Stimulated activated CD4-positive, alpha-beta T cell treated with anti-CD3 and anti-CD28 coated beads, Interleukin-4, amount 100 ng/mL, for 24 hours (primary cell): ENCODE data around the gene PPM1L.

ENCODE experiments used
- DNase-seq: peaks from one replicate; pipeline ENCODE4 v3.0.0-alpha.2; 2020

The PPM1L gene

DNA sequence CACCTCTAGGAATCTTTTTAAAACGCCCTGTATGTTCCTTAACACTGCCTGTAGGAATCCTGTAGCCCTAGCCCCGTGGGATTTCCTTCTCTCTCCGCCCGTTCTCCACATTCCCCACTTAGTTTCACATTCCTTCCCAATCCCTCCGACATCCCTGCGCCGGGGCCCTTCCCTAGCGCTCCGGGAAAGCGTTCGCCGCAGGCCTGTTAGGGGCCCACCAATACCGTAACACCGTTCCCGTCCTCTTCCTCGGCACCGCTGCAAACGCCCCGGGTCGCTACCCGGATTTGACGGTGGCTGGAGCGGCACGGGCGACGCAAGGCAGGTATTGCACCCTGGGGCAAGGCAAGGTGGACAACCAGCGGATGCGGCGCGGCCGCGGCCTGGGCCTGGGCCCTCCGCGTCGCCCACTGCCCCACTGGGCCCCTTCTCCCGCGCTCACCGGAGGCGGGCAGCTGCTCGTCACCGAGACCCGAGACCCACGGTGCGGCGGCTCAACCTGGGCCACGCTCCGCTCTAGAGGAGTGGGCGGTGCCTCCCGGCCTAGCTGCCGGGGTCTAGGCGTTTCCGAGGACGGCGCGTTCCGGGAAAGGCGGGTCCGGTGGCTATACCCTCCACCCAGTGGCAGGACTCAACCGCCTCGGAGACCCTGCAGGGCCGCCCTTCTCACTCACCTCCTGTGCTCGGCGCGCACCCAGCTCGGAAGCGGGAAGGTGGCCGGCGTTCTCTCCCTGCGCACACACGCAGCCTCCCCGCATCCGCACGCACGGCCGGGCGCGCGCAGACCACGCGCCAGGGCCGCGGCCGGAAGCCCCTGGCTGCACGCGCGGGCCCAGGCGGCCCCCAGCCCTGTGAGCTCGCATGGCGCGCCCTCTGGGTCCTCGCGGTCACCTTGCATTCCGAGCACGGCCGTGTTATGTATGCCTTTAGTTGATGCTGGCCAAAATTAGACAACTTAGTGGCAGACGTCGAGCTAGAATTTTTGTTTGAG is 348.8 kb downstream of the PPM1L start, which contains the start of gene B3GALNT1:
TSS of gene B3GALNT1 (minus strand) at position 789 of the 991 bp plus-strand sequence. CDS start 18,595 bp downstream, outside the sequence.
- peak; percentile 4 for DNase-seq

DNA sequence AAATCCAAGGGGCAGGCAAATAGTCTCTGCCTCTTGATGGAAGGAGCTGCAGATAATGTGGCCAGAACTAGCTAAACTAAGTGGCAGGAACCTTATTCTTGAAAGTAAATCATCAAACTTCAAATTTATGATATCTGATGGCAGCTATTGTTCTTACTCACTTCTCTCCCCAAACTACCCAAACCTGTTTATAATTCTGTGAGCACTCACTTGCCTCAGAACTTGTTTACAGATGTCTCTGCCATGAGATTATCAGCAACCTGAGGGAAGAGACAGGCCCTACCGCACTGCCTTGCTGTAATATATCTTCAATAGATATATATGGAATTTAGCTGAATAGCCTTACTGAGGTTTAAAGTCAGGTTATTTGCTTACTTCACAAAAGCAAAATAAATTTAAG is 351.3 kb downstream of the PPM1L start:
- DNase-seq: no peak

DNA sequence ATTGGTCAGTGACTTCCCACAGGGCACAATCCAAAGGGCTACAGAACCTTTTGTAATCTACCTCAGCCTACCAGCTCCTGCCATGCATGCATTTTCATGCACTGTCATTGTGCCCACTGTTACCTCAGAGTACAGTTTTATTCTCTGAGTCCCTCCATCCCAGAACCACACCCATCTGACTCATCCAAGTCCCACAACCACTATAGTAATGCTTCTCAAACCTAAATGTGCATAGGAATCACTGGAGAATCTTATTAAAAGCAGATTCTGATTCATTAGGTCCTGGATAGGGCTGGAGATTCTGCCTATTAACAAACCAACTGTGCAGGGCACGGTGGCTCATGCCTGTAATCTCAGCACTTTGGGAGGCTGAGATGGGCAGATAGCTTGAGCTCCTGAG is 352.8 kb downstream of the PPM1L start:
- no peak for DNase-seq

DNA sequence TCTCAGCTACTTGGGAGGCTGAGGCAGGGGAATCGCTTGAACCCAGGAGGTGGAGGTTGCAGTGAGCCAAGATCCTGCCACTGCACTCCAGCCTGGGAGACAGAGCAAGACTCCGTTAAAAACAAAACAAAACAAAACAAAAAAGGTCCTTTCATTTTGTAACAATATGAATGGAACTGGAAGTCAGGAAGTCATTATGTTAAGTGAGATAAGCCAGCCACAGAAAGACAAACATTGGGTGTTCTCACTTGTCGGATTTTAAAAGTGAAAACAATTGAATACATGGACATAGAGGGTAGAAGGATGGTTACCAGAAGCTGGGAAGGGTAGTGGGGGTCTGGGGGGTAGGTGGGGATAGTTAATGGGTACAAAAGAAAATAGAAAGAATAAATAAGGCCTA is 361.6 kb downstream of the PPM1L start:
- no peak for DNase-seq

DNA sequence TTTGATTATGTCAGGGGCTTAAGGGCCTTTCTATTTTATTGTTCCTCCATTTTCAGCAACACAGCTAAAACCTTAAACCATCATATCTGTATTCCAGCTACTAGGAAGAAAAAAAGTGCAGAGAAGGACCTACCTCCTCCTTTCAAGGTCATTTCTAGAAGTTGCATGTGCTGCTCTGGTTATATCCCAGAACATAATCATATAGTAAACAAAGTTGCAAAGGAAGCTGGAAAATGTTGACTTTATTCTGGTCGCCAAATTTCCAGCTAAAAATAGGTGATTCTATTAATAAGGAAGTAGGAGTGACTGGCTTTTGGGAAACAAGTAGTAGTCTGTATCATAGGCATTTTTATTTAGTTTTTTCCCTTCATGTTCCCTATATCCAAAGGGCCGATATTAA is 370.5 kb downstream of the PPM1L start:
- DNase-seq: no peak
